ENCODE measurements around the gene ATG10. TPM values are rescaled to one million over a fixed set of nuclear protein-coding genes. Genes with fewer than 3 reads are reported as not detected.
A peak's percentile ranks its signal among the peaks of the same experiment; 100 is the strongest.
"Not testable (repeated sequence)": the region's sequence is repeated elsewhere in the genome, so short reads cannot be mapped to it uniquely, and the experiment has no call there.

ATG10 gene
- polyA plus RNA-seq, 3 donors = 10.8 to 11.5 (median 11.3) TPM

DNA sequence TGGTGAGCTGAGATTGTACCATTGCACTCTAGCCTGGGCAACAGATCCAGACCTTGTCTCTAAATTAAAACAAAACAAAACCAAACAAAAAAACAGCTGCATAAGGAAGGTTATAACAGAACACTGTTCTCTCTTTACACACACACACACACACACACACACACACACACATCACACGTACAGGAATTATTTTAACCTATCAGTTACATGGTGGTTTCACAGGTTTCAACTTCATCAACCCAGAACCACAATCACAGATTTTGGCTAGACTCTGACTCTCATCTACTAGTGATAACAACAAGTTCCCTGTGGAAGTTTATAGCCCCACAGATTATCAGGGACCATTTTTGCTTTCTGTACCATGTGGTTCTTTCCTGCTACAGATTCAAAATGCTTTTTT is 246.1 kb downstream of the ATG10 start:
- no peak for DNase-seq

DNA sequence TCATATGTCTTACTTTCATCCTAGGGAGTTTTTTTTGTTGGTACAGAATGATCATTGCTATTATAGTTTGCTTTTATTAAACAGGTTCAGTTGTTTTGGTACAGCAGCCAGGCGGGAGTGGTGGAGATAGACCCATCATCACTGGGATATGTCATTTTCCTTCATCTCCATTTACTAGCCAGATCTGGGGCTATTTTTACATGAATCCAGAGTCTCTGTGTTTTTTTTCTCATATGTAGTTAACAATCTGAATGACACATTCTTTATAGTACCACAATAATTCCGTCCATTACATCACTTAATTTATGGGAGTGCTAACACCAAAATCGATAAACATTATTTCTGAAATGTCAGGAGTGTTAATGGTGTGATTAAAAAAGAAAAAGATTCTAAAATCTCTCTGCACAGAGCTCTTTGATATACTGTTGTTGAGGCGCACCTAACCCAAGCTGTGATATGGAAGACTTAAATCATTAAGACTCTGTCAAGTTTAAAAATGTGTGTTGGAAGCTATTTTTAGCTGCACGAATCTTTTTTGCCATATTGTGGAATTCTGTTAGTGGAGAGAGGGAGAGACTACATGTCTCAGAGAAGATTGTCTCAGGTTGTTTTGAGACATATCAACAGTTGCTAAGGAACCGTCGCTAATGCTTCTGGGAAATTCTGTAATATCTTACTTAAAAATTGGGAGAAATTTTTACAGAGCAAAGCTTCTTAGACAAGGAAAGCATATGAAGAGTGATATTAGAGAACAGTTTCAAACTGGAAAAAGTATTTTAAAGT is 246.7 kb downstream of the ATG10 start:
- peak; percentile 4 for DNase-seq

DNA sequence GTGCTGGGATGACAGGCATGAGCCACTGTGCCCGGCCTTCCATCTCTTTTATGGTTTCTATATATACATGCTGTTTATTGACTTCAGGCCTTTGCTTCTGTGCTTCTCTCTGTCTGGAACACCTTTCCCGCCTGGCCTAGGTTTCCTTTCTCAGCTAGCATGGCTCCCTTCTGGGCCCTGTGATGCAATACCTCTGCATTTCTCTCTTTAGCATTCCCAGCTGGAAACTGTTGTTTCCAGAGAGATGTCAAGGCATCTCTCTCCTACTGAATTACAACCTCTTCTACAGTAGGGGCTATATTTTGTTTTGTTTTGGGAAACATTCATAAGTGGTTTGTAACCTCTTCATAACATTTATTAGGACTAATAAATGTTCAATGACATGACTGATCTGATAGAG is 249.2 kb downstream of the ATG10 start:
- DNase-seq = no peak

DNA sequence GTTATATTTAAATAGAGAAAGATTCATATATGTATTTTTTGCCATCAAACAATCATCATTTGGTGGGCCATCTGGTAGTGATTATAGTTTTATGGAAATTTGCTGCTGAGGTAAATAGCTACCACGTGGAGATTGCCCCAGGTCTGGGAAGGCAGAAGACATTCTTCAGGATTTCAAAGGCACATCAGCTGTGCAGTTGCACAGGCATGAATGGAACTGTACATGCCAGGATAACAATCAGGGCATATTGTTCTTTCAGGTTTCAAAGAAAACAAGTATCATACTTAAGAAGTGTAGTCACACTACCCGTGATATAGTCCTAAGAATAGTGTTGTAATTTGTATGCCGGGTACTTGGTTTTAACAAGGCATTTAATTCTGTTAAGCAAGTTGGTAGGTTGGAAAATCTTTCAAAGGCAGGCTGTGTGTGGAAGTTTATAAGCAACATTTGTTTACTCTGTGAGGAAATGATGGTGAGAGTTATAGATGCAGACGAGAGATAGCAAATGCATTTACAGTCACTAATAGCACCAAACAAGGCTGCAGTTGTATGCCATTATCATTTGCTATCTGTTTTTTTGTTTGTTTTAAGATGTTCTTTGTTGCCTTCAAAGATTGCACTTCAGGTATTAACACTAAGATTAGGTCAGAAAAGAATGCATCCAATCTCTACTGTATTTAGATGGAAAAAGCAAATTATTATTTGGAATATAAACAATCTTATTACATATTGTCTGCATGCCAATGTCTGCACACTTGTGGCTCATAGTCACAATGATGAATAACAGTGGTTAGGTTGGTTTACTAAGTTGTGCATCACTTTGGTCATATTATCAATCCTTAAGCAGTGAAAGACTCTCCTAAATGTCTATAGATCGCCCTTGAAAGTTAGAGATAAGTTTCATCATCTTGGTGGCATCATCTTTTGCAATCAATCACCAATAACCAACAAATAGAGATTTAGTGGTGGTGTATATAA is 251.1 kb downstream of the ATG10 start:
- DNase-seq = no peak

DNA sequence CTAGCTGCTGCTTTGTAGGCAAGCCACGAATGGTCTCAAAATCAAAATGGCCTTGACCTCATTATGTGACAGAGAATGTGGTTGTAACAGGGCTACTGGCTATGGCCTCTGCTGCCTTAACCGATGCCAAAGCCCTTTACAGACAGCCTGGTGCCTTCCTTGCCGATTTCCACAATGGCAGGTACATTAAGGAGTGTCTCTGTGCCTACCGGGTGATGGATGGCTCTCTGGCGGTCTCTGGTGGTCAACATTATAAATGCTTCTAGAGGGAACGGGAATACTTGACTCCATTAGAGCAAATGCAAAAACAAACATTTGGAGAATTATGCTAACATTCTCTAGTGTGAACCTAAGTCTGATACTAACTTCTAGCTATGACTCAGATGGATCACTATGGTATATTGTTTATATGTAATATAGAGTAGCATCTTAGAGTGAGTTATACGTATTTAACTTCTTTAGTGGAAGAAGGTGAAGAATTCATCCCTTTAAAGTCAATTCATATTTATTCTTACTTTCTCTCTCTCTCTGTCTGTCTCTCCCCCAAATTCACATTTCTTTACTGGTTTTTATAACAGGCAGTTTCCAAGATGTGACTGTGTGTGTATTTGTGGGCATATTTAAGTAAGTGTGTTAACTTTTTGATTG is 253.8 kb downstream of the ATG10 start:
- DNase-seq = peak; percentile 55

DNA sequence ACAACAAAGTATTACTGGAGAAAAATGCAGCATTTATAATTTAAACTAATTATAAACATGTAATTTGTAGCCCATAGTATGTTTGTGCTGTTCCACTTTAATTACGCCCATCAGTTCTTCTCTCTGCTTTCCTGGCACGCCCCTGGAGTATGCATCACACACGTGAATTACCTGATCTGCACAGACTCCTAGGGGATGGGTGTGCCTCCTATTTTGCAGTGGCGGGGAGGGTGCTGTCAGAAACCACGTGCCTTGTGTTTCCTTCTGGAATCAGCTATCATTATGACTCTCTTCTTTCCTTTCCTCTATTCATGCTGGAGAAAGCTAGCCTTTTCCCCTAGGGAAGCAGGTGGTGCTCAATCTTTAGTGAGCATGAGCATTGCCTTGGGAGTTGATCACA is 263.1 kb downstream of the ATG10 start:
- no peak for DNase-seq

DNA sequence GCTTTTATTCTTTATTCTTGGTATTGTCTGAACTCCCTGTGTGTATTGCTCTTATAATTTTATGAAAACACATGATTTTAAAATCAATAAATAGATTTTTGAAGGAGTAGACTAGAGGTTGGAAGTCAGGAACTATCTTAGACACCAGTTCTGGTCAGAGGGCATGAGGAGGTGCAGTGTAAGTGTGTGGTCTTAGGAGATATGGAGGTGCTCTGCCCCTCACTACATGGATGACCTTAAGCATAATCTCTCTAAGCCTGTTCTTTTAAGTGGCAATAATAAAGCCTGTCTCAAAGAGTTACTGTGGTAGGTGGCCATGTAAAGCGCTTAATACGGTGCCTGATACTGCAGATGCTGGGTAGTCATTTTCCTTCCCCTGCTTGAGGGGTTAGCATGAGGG is 272.3 kb downstream of the ATG10 start:
- DNase-seq = no peak

DNA sequence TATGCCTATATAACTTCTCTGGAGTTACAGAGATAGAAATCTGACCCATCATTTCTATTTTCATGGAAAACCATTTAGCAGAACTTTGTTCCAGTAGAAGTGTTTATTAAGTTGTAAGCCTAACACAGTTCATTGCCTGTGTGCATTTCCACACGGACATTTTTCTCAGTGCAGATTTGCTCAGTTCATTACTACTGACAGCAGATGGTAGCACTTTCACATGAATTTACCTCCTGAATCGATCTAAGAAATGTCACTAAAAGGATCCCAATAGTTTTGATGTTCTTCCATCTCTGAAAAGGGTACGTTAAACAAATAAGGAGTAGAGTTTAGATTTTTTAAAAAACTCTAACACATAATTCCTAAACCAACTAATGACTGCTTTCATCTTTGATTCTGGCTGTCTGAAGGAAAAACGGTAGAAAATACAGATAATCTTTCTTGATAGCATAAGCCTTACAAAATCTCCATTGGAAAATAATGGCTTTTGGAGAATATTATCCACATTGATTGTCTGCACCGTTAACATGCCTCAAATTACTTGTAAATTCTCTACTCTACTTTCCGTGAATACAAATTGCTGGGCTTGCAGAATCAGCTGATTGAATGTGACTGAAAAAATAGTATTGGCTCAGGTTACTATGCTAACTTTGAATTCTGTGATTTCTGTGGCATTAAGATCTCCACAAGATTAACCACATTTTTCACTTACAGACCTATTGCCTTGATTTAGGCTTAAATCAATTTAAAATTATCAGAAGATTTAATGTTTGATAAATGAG is 273.2 kb downstream of the ATG10 start:
- DNase-seq = no peak

DNA sequence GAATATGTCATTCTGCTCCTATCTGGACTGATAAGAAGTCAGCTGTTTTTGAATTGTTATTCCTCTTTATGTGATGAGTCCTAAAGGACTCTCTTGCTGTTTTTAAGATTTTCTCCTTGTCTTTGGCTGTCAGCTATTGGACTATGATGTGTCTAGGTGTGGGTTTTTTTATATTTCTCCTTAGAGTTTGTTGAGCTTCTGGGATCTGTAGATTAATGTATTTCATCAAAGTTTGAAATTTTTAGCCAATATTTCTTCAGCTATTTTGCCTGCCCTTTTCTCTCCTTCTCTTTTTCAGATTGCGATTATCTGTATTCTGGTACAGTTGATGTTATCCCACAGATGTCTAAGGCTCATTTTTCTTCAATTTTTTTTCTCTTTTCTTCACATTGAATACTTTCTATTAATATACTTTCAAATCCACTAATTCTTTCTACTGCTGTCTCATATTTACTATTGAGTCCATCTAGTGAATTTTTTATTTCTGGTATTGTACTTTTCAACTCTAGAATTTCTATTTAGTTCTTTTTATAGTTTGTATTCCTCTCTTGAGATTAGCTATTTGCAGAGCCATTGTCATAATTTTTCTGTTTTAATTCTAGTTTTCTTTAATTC is 275.2 kb downstream of the ATG10 start:
- DNase-seq = no peak

DNA sequence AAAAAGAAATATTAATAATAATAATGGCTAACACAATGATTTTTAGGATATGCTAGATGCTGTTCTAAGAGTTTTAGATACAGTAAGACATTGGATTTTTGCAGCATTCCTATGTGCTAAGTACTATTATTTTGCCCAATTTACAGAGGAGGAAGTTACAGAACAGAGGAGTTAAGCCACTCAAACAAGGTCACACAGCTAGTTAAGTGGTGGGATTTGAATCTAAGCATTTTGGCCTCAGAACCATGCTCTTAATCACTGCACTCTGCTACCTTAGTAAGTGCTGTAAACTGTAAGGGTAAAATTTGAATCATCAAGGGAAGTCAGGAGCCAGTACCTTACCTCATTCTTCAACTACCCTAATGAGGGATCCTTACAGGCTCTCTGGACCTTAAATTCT is 280.9 kb downstream of the ATG10 start:
- no peak for DNase-seq

DNA sequence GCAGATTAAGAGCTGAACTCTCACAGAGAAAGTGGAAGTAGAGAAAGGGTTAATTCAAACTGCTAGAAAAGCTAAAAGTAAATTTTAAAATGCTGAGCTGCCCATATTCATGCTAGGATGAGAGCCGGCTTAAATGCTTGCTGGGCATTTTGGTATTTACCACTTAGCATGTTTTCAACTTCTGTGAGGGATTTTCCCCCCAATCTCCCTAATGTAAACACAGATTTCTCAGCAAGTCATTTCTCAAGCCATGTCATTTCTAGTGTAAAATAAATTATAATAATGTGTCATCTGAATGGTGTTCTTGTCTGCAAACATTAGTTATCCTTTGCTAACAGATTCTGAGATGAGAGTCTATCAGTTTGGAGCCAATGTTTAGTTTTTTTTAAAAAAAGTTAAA is 284.0 kb downstream of the ATG10 start:
- DNase-seq = no peak

DNA sequence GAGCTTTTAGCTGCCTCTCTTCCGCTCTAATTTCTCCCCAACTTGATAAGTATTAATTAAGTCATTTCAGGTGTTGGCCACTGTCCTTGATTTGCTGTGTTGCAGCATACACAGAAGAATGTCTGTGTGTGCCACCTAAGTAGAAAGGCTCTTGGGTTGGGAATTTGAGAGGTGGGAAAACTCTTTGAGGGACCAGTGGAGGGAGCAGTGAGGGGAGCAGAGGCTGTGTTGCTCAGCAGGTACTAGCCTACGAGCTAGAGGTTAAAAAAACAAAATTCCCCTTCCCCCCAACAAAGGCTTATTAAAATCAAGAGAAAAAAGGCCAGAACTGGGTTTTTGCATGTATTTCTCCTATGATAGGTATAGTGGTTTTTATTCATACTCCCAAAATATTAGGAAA is 285.4 kb downstream of the ATG10 start:
- no peak for DNase-seq

DNA sequence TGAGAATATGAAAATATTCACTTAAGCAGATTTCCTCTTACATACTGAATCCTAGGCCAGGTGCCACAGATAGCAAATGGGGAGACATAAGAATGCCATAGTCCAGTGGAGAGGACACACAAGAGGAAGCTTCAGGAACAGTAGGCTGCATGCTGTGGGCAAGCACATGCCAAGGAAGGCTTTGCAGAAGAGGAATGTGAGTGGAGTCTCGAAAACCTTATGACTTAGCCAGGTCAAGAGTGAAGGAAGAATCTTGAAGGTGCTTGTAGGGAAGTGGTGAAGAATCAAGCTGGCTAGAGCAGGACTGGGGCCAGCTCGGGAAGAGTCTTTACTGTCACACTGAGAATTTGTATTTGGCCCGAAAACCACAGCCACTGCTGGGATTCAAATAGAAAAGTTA is 285.9 kb downstream of the ATG10 start:
- no peak for DNase-seq

DNA sequence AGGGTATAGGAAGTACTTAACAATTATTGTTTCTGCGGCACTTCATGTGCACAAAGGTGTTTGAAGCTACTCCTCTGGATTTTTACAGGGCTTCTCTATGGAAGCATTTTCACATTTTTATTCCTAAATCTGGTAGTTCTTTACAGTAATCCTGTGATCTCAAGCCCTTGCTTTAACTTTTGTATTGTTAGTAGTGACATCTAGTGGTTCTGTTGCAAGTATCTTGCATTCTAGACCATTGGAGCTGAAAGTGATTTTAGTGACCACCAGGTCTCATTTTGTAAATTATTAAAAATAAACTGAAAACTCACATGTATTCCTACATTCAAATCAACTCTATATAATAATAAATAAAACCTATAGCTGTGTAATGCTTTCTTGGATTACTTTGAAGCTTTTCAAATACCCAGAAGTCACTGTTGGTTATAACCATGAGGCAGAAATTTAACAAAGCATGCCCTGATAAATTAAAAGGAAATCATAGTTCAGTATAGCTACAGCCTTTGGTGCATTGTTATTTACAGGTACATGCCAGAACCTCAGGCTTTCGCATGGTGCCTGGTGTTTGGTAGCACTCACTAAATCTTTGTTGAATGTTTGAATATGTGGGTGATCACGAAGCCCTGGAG is 287.5 kb downstream of the ATG10 start:
- DNase-seq = peak; percentile 15

DNA sequence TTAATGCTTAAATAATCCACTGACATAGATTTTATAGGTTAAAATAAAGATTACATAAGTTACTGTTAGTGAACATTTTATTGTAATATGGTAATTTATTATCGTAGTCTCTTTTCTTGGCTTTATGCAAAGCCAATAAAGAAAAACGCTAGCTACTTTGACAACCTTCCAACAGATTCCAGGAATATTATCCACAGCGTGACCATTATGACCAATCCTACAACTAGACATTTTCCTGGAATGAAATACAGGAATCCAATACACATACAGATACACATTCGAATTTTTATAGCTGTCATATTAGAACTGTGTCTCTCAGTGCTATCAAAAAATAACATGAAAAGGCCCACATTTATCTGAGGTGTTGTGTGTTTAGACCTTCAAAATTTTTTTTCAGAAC is 293.2 kb downstream of the ATG10 start:
- peak; percentile 4 for DNase-seq

DNA sequence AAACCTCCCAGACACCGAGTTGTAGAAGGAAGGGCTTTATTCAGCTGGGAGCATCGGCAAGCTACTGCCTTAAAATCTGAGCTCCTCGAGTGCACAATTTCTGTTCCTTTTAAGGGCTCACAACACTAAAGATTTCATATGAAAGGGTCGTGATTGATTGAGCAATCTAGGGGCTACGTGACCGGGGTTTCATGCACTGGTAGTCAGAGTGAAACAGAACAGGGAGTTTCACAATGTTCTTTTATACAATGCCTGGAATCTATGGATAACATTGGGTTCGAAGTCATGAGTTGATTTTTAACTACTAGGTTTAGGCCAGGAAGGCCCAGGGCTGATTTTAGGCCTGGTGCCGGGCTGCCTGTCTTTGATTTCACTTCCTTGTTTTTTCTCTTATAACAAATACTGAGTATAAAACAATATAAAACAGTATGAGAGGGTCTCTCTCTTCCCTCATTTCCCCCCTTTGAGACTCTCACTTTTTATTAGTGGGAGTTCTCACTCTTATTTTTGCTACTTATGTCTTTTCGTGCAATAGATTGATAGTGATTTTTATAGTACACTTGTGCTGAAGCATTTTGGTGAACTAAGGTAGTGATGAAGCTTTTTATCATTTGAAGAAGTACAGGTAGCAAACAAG is 295.6 kb downstream of the ATG10 start:
- DNase-seq = not testable (repeated sequence)

DNA sequence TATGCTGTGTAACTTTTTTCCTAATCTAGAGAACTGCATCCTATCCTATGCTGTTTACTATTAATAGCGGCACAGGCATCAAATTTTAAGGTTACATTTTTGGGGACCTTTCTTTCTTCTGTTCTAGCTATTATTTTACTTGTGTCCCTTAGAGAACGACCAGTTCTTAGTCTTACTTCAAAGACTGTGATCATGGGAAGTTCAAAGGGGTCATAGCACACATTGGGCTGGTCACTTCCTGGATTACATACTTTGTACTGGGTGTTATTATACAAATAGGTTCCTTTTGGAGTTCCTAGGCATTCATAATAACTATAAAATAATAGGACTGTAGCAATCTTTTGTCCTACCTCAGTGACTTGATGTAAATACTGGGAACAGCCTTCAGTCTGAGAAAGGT is 297.5 kb downstream of the ATG10 start:
- not testable (repeated sequence) for DNase-seq

DNA sequence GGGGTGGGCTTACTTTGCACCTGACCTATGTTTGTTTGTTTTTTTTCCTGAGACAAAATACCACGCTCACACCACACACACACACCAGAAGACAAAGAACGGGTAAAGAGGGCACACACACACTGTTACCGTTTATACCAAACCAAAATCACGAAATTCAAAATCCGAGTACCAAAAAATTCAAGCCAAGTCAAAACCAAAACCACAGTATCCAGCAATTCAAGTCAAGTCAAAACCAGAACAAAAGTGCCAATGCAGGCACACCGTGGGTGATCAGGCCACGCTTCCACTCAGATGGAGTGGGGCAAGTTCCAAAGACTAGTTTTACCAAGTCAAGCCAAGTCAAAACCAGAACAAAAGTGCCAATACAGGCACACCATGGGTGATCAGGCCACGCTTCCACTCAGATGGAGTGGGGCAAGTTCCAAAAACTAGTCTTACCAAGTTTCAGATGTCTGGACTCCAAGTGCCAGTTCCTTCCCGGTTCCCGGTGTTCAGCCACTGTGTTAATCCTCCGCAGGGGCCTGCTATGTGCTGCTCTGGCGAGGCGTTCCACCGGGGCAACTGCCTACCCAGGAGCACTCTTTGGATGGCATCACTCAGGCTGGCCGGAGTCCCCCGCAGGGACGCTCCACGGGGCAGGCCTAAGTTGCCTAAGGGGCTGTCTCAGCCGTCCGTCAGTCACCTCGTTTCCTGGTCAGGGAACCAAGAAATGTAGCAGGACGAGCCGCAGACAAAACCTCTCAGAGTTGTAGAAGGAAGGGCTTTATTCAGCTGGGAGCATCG is 300.9 kb downstream of the ATG10 start:
- DNase-seq = not testable (repeated sequence)

DNA sequence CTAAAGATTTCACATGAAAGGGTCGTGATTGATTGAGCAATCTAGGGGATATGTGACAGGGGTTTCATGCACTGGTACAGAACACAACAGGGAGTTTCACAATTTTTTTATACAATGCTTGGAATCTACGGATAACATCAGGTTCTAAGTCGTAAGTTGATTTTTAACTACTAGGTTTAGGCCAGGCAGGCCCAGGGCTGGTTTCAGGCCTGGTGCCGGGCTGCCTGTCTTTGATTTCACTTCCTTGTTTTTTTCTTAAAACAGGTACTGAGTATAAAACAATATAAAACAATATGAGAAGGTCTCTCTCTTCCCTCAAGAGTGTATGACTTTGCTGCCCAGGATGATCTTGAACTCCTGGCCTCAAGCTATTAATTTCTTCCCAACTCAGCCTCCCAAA is 301.6 kb downstream of the ATG10 start:
- not testable (repeated sequence) for DNase-seq
